PFSK-1 (cell line): ENCODE measurements around the gene ATP6AP1.

Source experiments
- FOXP2 ChIP-seq: optimal IDR thresholded peaks from 2 replicates; pipeline ENCODE3; 2011; ENCODE audit warnings: borderline replicate concordance, control low read depth, inconsistent platforms; ENCODE audit not compliant: insufficient read depth; ENCODE audit errors: extremely low read length, extremely low read depth
- POLR2AphosphoS5 ChIP-seq: IDR thresholded peaks from 2 replicates; pipeline ENCODE4 v1.6.1; 2012; ENCODE audit warnings: low read depth, mild to moderate bottlenecking, control low read depth, low read length, moderate library complexity
- SIN3A ChIP-seq: IDR thresholded peaks from 2 replicates; pipeline ENCODE4 v1.6.1; 2012; ENCODE audit warnings: mild to moderate bottlenecking, low read length, moderate library complexity, borderline replicate concordance; ENCODE audit not compliant: insufficient read depth
- TAF1 ChIP-seq: IDR thresholded peaks from 2 replicates; pipeline ENCODE4 v1.6.1; 2012; ENCODE audit warnings: low read length, control low read depth, borderline replicate concordance; ENCODE audit not compliant: insufficient read depth
- TF ChIP-seq, protein P1 (sequence below), 2 experiments: IDR thresholded peaks; 2 replicates each; pipeline versions ENCODE4 v1.6.1 to v1.8.0; 2011 to 2012; ENCODE audit warnings: low read depth in 2 of 2, low read length in 2 of 2, control low read depth in 1 of 2, inconsistent platforms in 1 of 2, mild to moderate bottlenecking in 1 of 2, moderate library complexity in 1 of 2; ENCODE audit not compliant: insufficient read depth in 1 of 2

ATP6AP1 gene

DNA sequence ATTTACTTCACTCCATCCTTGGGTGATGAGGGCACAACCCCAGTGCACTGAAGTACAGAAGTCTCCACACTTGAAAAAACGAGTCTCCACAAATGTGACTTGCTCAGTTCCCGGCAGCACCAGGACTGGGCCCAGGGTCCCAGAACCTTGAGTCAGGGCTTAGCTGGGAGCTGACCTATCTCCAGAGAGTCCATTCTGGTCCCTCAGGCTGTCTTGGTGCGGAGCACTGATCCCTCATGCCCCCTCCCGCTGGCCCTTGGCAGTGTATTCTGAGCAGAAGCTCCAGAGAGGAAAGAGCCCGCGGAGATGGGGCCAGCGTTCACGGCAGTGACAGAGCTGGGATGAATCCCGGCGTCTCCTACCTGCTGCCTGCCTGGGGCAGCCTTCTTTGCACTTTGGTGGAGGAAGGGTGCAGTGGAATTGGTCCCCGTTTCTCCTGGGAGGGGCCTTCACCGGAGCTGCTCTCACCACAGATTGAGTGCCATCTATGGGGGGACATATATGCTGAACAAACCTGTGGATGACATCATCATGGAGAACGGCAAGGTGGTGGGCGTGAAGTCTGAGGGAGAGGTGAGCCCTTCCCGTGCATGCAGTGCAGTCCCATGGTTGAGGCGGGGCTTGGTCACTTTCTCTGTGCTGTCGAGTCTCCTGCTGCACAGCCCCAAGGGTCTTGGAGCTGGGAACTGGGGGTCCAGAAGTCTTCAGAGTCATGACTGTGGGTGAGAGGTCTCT, 12.3 kb downstream of the ATP6AP1 start:
- TF ChIP-seq SIN3A (no peak), FOXP2 (no peak), POLR2AphosphoS5 (no peak), TAF1 (no peak)
- TF ChIP-seq, protein P1, sequence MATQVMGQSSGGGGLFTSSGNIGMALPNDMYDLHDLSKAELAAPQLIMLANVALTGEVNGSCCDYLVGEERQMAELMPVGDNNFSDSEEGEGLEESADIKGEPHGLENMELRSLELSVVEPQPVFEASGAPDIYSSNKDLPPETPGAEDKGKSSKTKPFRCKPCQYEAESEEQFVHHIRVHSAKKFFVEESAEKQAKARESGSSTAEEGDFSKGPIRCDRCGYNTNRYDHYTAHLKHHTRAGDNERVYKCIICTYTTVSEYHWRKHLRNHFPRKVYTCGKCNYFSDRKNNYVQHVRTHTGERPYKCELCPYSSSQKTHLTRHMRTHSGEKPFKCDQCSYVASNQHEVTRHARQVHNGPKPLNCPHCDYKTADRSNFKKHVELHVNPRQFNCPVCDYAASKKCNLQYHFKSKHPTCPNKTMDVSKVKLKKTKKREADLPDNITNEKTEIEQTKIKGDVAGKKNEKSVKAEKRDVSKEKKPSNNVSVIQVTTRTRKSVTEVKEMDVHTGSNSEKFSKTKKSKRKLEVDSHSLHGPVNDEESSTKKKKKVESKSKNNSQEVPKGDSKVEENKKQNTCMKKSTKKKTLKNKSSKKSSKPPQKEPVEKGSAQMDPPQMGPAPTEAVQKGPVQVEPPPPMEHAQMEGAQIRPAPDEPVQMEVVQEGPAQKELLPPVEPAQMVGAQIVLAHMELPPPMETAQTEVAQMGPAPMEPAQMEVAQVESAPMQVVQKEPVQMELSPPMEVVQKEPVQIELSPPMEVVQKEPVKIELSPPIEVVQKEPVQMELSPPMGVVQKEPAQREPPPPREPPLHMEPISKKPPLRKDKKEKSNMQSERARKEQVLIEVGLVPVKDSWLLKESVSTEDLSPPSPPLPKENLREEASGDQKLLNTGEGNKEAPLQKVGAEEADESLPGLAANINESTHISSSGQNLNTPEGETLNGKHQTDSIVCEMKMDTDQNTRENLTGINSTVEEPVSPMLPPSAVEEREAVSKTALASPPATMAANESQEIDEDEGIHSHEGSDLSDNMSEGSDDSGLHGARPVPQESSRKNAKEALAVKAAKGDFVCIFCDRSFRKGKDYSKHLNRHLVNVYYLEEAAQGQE (IDR thresholded peaks at IDR 0.05; ENCODE audit: insufficient read depth in 1 of 2, low read depth in 2 of 2, low read length in 2 of 2), result no peak

DNA sequence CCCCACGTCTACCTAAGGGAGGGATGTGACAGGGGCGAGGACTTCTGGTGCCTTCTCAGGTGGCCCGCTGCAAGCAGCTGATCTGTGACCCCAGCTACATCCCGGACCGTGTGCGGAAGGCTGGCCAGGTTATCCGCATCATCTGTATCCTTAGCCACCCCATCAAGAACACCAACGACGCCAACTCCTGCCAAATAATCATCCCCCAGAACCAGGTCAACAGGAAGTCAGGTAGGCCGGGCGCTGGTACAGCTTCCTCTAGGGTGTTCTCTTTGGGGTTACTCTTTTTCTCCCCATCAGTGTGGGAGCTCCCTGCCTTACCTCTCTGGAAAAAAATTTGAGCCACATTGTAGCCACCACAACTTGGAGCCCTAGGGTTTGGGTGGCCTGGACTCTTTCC, 13.1 kb downstream of the ATP6AP1 start:
- TF ChIP-seq, protein P1 (IDR thresholded peaks at IDR 0.05; ENCODE audit: insufficient read depth in 1 of 2, low read depth in 2 of 2, low read length in 2 of 2), result no peak
- TF ChIP-seq TAF1 (no peak), SIN3A (no peak), FOXP2 (no peak), POLR2AphosphoS5 (no peak)

DNA sequence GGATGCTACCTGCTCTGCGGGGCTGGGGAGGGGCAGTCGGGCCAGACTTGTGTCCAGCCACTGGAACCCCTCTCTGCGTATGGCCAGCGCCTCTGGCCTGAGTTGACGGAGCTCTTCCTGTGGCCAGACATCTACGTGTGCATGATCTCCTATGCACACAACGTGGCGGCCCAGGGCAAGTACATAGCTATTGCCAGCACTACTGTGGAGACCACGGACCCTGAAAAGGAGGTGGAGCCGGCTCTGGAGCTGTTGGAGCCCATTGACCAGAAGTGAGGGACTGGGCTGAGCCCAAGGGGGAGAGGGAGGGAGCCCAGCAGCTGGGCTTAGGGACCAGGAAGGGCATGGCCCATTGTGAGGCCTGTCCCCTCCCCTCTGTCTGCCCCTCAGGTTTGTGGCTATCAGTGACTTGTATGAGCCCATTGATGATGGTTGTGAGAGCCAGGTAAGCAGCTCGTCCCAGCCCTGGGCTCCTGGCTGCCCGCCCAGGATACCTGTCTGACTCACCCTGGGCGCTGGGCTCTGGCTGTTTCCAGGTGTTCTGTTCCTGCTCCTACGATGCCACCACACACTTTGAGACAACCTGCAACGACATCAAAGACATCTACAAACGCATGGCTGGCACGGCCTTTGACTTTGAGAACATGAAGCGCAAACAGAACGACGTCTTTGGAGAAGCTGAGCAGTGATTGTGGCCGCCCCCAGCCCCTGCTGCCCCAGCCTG, 13.7 kb downstream of the ATP6AP1 start:
- no peak for TF ChIP-seq FOXP2
- no peak for TF ChIP-seq POLR2AphosphoS5
- no peak for TF ChIP-seq TAF1
- TF ChIP-seq, protein P1 (IDR thresholded peaks at IDR 0.05; ENCODE audit: insufficient read depth in 1 of 2, low read depth in 2 of 2, low read length in 2 of 2), result no peak
- TF ChIP-seq SIN3A, result no peak

DNA sequence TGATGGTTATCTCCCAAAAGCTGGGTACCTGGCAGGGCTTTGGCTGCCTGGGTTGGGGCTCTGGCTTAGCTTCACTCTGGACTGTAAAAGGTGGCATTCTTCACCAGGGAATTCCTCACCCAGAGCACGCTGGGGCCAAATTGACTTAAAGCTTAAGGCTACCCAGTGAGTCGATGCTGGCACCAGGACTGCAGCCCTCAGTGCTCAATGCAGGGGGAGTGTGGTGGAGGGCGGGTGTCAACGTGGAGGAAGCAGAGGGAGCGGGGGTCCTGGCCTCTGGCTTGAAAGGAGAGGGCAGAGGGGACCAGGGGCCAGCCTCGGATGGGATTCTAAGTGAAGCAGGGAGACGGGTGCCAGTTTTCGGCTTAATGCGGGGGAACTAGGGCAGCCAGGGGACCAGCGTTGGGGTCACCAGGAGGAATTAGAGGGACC, 15.0 kb downstream of the ATP6AP1 start:
- TF ChIP-seq SIN3A, result no peak
- no peak; the same call in 1 of the 2 replicates for TF ChIP-seq POLR2AphosphoS5
- no peak for TF ChIP-seq FOXP2
- TF ChIP-seq, protein P1 (IDR thresholded peaks at IDR 0.05; ENCODE audit: insufficient read depth in 1 of 2, low read depth in 2 of 2, low read length in 2 of 2), result no peak
- TF ChIP-seq TAF1, result no peak
